ENCODE measurements around the gene ZNF385C.

The ZNF385C gene

GRCh38 chr17:42028791-42029127 lies 69.5 kb downstream of the ZNF385C start:
- DNase-seq (ENCODE audit: insufficient read length, low spot score) (no peak), FAIRE-seq (no peak)
- TF ChIP-seq CTCF (IDR thresholded peaks at IDR 0.05; ENCODE audit: insufficient read depth, missing control alignments), result no peak

- peak; percentile 29 for TF ChIP-seq CTCF (IDR thresholded peaks at IDR 0.05; ENCODE audit: insufficient read depth, missing control alignments)
- no peak for DNase-seq (ENCODE audit: insufficient read length, low spot score)
- FAIRE-seq, result no peak
Measured at GRCh38 chr17:42027961-42028790, 70.1 kb downstream of the ZNF385C start.

- DNase-seq (ENCODE audit: insufficient read length, low spot score) (no peak), FAIRE-seq (no peak)
- TF ChIP-seq CTCF (IDR thresholded peaks at IDR 0.05; ENCODE audit: insufficient read depth, missing control alignments), result no peak
Measured at GRCh38 chr17:42027590-42027889, 70.7 kb downstream of the ZNF385C start.

- no peak for DNase-seq (ENCODE audit: insufficient read length, low spot score)
- no peak for FAIRE-seq
- no peak for TF ChIP-seq CTCF (IDR thresholded peaks at IDR 0.05; ENCODE audit: insufficient read depth, missing control alignments)
Measured at GRCh38 chr17:42026857-42027589, 71.2 kb downstream of the ZNF385C start.

GRCh38 chr17:42025936-42026335 lies 72.3 kb downstream of the ZNF385C start:
- DNase-seq (ENCODE audit: insufficient read length, low spot score) (no peak), FAIRE-seq (no peak)
- TF ChIP-seq CTCF (IDR thresholded peaks at IDR 0.05; ENCODE audit: insufficient read depth, missing control alignments), result no peak

- TF ChIP-seq CTCF (IDR thresholded peaks at IDR 0.05; ENCODE audit: insufficient read depth, missing control alignments), result no peak
- no peak for FAIRE-seq
- no peak for DNase-seq (ENCODE audit: insufficient read length, low spot score)
Measured at GRCh38 chr17:42025191-42025579, 73.1 kb downstream of the ZNF385C start.

Data from D721Med (cell line).